Lower lobe of right lung (tissue), 2 donors: ENCODE results near the gene INTS1. TPM values are rescaled to one million over a fixed set of nuclear protein-coding genes. Genes with fewer than 3 reads are reported as not detected.

ENCODE experiments used
- ATAC-seq, 2 donors: fragments of 200-7000 bp; cut with Tn5 transposase; one replicate each; pipeline ENCODE4 v1.9.1; 2020 to 2022; ENCODE audit warnings: mild to moderate bottlenecking in 2 of 2, moderate library complexity in 2 of 2
- DNase-seq: peaks from one replicate; pipeline ENCODE4 v3.0.0-alpha.2; 2020
- H3K27ac ChIP-seq: fragments of 200-600 bp; one replicate; pipeline ENCODE4 v1.8.0; 2022
- H3K27me3 ChIP-seq: fragments of 200-600 bp; one replicate; pipeline ENCODE4 v1.8.0; 2022; ENCODE audit warnings: low read depth
- H3K36me3 ChIP-seq: fragments of 200-600 bp; one replicate; pipeline ENCODE4 v1.8.0; 2022; ENCODE audit warnings: mild to moderate bottlenecking
- H3K4me1 ChIP-seq: fragments of 200-600 bp; one replicate; pipeline ENCODE4 v1.8.0; 2022
- H3K4me3 ChIP-seq: fragments of 200-600 bp; one replicate; pipeline ENCODE4 v1.8.0; 2022; ENCODE audit warnings: mild to moderate bottlenecking
- H3K9me3 ChIP-seq: fragments of 200-600 bp; one replicate; pipeline ENCODE4 v1.8.0; 2022
- CTCF ChIP-seq: fragments of 200-600 bp; IDR thresholded peaks from one replicate; pipeline ENCODE4 v1.8.0; 2022; ENCODE audit warnings: antibody characterized with exemption, mild to moderate bottlenecking
- intact Hi-C: fragments of 100-400 bp; cut with DNase I; formaldehyde crosslinking; loops from one replicate; pipeline ENCODE4 v1.11.0; 2022
- total RNA-seq: library from RNA; stranded (reverse); fragmentation: NEBNext Ultra II Directional; extraction: Animal tissue kit (Norgen Biotek cat#: 25700); gene quantifications from one replicate; pipeline ENCODE4 v1.2.1, GENCODE V29; 2021
- donor health status: DM: no; HTN: yes; CAD: no; lungs with severe emphysema.

Gene INTS1
- total RNA-seq, 1 donor from 2014 or later, result 50.8 TPM

- H3K27ac ChIP-seq, result no peak overlapping the region
- no peaks in the 10 kb centered on the region for H3K9me3 ChIP-seq
- DNase-seq (no peak), ATAC-seq (no peak)
- no peaks in the 10 kb centered on the region for H3K27me3 ChIP-seq
- no peak overlapping the region for H3K4me3 ChIP-seq
- intact Hi-C loops, result no loop called here
- H3K36me3 ChIP-seq, result peaks cover 32% of the 10 kb centered on the region
- no peak for TF ChIP-seq CTCF
- H3K4me1 ChIP-seq, result no peaks in the 10 kb centered on the region
These were observed 42.2 kb upstream of the INTS1 start for GRCh38 chr7:1546274-1546908.

GRCh38 chr7:1545417-1546246 is 41.4 kb upstream of the INTS1 start:
- DNase-seq, result no peak
- H3K4me1 ChIP-seq, result no peaks in the 10 kb centered on the region
- no peak overlapping the region for H3K27ac ChIP-seq
- no peaks in the 10 kb centered on the region for H3K9me3 ChIP-seq
- no peak overlapping the region for H3K4me3 ChIP-seq
- TF ChIP-seq CTCF, result no peak
- no peaks in the 10 kb centered on the region for H3K27me3 ChIP-seq
- peaks cover 40% of the 10 kb centered on the region for H3K36me3 ChIP-seq
- intact Hi-C loops, result no loop called here
- ATAC-seq, result no peak

GRCh38 chr7:1544896-1545416 is 40.8 kb upstream of the INTS1 start:
- intact Hi-C loops, result no loop called here
- Histone ChIP-seq H3K4me1 (no peaks in the 10 kb centered on the region), H3K27me3 (no peaks in the 10 kb centered on the region), H3K36me3 (peaks cover 46% of the 10 kb centered on the region), H3K27ac (no peak overlapping the region), H3K9me3 (no peaks in the 10 kb centered on the region), H3K4me3 (no peak overlapping the region)
- DNase-seq, result no peak
- no peak for ATAC-seq
- no peak for TF ChIP-seq CTCF

DNA sequence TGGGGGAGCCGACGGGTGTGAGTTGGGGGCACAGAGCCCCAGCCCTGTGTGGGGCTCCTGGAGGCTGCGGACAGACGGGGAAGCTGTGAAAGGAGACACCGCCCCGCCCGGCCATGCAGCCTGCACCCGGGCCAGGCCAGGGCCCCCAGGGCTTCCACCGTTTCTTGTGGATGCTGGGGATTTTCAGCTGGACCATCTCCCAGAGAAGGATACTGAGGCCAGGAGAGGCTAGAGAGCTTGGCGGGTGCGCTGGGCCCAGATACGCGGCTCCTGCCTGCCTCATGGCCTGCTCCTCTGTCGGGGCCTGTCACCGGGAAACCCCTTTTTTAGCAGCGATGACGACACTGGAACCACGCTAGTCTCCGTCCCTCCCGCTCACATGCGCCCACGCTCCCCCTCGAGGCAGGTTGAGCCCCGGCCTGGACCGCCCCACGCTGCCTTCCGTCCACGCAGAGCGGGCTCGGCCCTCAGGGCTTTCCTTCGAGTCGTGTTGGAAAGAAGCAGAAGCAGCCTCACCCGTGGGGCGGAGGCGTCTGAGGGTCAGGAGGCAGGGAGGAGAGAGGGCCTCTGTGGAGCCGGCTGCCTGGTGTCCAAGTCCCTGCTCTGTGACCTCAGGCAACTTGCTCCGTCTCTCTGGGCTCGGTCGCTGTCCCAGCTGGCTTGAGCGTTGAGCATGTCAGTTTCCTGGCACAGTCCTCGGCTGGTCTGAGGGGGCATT is 40.1 kb upstream of the INTS1 start:
- no peak for TF ChIP-seq CTCF
- Histone ChIP-seq H3K4me3 (no peak overlapping the region), H3K9me3 (no peaks in the 10 kb centered on the region), H3K27me3 (no peaks in the 10 kb centered on the region), H3K36me3 (peaks cover 53% of the 10 kb centered on the region), H3K4me1 (no peaks in the 10 kb centered on the region), H3K27ac (no peak overlapping the region)
- ATAC-seq, result no peak
- peak; percentile 45 for DNase-seq
- intact Hi-C loops, result no loop called here

GRCh38 chr7:1543826-1544177 is 39.6 kb upstream of the INTS1 start:
- Histone ChIP-seq H3K27ac (no peak overlapping the region), H3K4me3 (no peak overlapping the region), H3K36me3 (peaks cover 58% of the 10 kb centered on the region), H3K4me1 (peaks cover 4% of the 10 kb centered on the region), H3K27me3 (no peaks in the 10 kb centered on the region), H3K9me3 (no peaks in the 10 kb centered on the region)
- DNase-seq (no peak), ATAC-seq (no peak)
- intact Hi-C loops, result no loop called here
- no peak for TF ChIP-seq CTCF
